Measurements from ENCODE around the gene MED26.

The MED26 gene

DNA sequence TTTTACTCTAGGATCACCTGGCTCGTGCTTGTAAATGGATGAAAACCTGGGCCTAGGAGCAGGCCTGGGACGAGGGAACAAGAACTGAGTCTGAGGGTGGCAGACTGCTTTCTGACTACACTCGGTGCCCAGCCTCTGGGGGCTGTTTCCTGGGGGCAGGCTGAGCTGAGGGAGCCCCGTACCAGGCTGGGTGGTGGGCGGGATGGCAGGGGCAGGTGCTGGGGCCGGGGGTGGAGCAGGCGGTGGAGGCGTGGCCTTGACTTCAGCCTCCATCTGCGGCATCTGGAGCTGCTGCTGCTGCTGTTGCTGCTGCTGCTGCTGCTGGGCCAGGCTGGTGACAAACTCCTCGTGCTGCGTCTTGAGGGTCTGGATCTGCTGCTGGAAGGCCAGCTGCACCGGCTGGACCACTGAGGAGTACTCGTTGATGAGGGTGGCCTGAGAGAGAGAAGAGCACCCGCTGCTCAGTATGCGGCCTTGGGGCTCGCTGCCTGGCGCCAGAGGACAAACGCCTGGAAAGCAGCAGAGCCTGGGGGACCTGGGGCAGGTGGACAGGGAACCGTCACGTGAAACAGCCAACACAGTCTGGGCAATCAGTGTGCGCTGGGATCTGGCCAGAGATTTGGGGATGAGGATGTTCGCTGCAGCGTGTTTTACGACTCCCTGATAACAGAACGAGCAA is 98.4 kb downstream of the MED26 start:
- Histone ChIP-seq H3F3A (ENCODE audit: insufficient read depth, low read length) (no peaks in the 10 kb centered on the region), H3K36me3 (replicated peaks; ENCODE audit: insufficient read depth, low read length) (peaks cover 4% of the 10 kb centered on the region), H2AFZ (ENCODE audit: low read length) (no peak overlapping the region), H3K4me1 (ENCODE audit: low read length) (no peaks in the 10 kb centered on the region), H3K27me3 (replicated peaks; ENCODE audit: insufficient read depth, low read length) (no peaks in the 10 kb centered on the region), H3K79me2 (ENCODE audit: low read length) (peaks cover 51% of the 10 kb centered on the region), H3K4me3 (ENCODE audit: low read length) (no peak overlapping the region), H4K20me1 (ENCODE audit: insufficient read depth, low read length) (no peaks in the 10 kb centered on the region), H3K9me3 (replicated peaks; ENCODE audit: insufficient read depth, low read length) (no peaks in the 10 kb centered on the region), H3K9me2 (replicated peaks; ENCODE audit: insufficient read depth, low read length) (no peaks in the 10 kb centered on the region), H3K27ac (ENCODE audit: low read length) (no peak overlapping the region), H3K9ac (ENCODE audit: low read length) (no peak overlapping the region), H3K4me2 (ENCODE audit: low read depth, low read length) (no peak overlapping the region)
- no peak for DNase-seq
- TF ChIP-seq EZH2 (optimal IDR thresholded peaks at IDR 0.05; ENCODE audit: low read depth, low read length), result no peak
- no peak for TF ChIP-seq EZH2phosphoT487 (IDR thresholded peaks at IDR 0.05; ENCODE audit: low read length)
- TF ChIP-seq, protein P1, sequence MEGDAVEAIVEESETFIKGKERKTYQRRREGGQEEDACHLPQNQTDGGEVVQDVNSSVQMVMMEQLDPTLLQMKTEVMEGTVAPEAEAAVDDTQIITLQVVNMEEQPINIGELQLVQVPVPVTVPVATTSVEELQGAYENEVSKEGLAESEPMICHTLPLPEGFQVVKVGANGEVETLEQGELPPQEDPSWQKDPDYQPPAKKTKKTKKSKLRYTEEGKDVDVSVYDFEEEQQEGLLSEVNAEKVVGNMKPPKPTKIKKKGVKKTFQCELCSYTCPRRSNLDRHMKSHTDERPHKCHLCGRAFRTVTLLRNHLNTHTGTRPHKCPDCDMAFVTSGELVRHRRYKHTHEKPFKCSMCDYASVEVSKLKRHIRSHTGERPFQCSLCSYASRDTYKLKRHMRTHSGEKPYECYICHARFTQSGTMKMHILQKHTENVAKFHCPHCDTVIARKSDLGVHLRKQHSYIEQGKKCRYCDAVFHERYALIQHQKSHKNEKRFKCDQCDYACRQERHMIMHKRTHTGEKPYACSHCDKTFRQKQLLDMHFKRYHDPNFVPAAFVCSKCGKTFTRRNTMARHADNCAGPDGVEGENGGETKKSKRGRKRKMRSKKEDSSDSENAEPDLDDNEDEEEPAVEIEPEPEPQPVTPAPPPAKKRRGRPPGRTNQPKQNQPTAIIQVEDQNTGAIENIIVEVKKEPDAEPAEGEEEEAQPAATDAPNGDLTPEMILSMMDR (IDR thresholded peaks at IDR 0.05; ENCODE audit: low read length), result no peak

DNA sequence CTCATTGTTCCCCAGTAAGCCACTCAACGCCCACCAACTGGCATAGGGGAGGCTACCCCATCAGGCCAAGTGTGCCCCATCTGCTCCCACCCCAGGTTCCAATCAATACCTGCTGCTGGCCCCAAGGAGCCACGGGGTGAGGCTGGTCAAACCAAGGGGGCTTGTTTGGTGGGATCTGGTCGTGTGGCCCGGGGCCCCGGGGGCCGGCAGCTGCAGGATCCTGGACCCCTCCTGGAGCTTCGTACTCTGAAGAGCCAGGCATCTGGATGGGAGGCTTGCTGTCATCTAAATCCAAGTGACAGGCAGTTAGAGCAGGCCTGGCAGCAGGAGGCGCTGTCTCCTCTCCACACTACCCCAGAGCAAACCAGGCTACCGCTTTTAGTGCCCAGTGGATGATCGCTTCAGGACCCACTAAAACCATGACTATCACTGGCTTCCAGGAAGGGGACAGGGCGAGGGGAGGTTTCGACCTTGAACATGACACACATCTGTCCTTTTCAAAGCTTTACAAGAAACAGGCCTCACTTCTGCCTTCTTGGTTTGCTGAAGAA is 100.0 kb downstream of the MED26 start:
- H2AFZ ChIP-seq (ENCODE audit: low read length), result no peak overlapping the region
- no peak overlapping the region for H3K27ac ChIP-seq (ENCODE audit: low read length)
- no peaks in the 10 kb centered on the region for H3K9me3 ChIP-seq (replicated peaks; ENCODE audit: insufficient read depth, low read length)
- no peaks in the 10 kb centered on the region for H4K20me1 ChIP-seq (ENCODE audit: insufficient read depth, low read length)
- no peaks in the 10 kb centered on the region for H3K4me1 ChIP-seq (ENCODE audit: low read length)
- H3K4me2 ChIP-seq (ENCODE audit: low read depth, low read length), result no peak overlapping the region
- no peak overlapping the region for H3K9ac ChIP-seq (ENCODE audit: low read length)
- H3K4me3 ChIP-seq (ENCODE audit: low read length), result no peak overlapping the region
- peaks cover 47% of the 10 kb centered on the region for H3K79me2 ChIP-seq (ENCODE audit: low read length)
- no peak for TF ChIP-seq EZH2 (optimal IDR thresholded peaks at IDR 0.05; ENCODE audit: low read depth, low read length)
- TF ChIP-seq, protein P1 (IDR thresholded peaks at IDR 0.05; ENCODE audit: low read length), result peak; percentile 43
- H3K9me2 ChIP-seq (replicated peaks; ENCODE audit: insufficient read depth, low read length), result no peaks in the 10 kb centered on the region
- no peaks in the 10 kb centered on the region; the same call in 1 of the 2 replicates for H3K36me3 ChIP-seq (replicated peaks; ENCODE audit: insufficient read depth, low read length)
- H3K27me3 ChIP-seq (replicated peaks; ENCODE audit: insufficient read depth, low read length), result no peaks in the 10 kb centered on the region
- no peaks in the 10 kb centered on the region for H3F3A ChIP-seq (ENCODE audit: insufficient read depth, low read length)
- no peak for DNase-seq

DNA sequence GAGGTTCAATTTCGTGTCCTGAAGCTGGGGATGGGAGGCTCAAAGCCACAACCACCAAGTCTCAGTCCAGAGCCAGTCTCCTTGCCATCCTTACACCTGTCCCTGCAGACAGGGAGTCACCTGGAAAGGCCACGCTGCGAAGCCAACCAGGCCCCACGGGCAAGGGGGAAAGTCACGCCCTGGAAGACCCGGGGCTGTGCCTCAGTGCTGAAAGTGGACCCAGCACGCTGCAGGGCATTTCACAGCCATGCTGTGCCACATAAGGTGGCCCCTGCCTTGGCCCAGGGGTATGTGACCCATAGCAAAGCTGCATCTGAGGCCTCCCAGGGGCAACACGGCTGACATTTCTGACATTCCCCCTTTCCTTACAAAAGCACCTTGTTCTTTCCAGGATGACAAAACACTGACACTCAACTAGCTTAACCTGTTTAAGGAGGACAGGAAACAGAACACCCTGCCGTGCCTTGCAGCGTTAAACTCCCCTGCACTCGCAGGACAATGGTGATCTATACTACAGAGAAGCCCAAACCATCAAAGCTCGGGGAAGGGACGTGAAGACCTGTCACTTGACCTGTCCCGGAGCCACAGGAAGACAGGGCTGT is 100.6 kb downstream of the MED26 start:
- no peak overlapping the region for H3K27ac ChIP-seq (ENCODE audit: low read length)
- no peak overlapping the region for H2AFZ ChIP-seq (ENCODE audit: low read length)
- H3K9ac ChIP-seq (ENCODE audit: low read length), result no peak overlapping the region
- H3K4me2 ChIP-seq (ENCODE audit: low read depth, low read length), result no peak overlapping the region
- no peaks in the 10 kb centered on the region for H3K9me2 ChIP-seq (replicated peaks; ENCODE audit: insufficient read depth, low read length)
- no peaks in the 10 kb centered on the region for H3F3A ChIP-seq (ENCODE audit: insufficient read depth, low read length)
- no peaks in the 10 kb centered on the region for H3K27me3 ChIP-seq (replicated peaks; ENCODE audit: insufficient read depth, low read length)
- DNase-seq, result no peak
- no peak overlapping the region for H3K4me3 ChIP-seq (ENCODE audit: low read length)
- no peaks in the 10 kb centered on the region for H4K20me1 ChIP-seq (ENCODE audit: insufficient read depth, low read length)
- peaks cover 4% of the 10 kb centered on the region for H3K36me3 ChIP-seq (replicated peaks; ENCODE audit: insufficient read depth, low read length)
- H3K4me1 ChIP-seq (ENCODE audit: low read length), result no peaks in the 10 kb centered on the region
- no peaks in the 10 kb centered on the region for H3K9me3 ChIP-seq (replicated peaks; ENCODE audit: insufficient read depth, low read length)
- peaks cover 41% of the 10 kb centered on the region for H3K79me2 ChIP-seq (ENCODE audit: low read length)
- TF ChIP-seq EZH2phosphoT487 (IDR thresholded peaks at IDR 0.05; ENCODE audit: low read length), result no peak
- TF ChIP-seq EZH2 (optimal IDR thresholded peaks at IDR 0.05; ENCODE audit: low read depth, low read length), result no peak
- TF ChIP-seq, protein P1 (IDR thresholded peaks at IDR 0.05; ENCODE audit: low read length), result no peak
